Nephron progenitor cell (in vitro differentiated cells): ENCODE measurements around the gene BBC3.
A peak's percentile ranks its signal among the peaks of the same experiment; 100 is the strongest.

ENCODE experiments used
- DNase-seq: peaks from one replicate; pipeline ENCODE4 v3.0.0; 2021
- H3K27ac Mint-ChIP-seq: 2 replicates; pipeline ENCODE4 v1.8.0; 2021; ENCODE audit warnings: mild to moderate bottlenecking, moderate library complexity, mixed read lengths
- H3K27me3 Mint-ChIP-seq: 2 replicates; pipeline ENCODE4 v1.8.0; 2021; ENCODE audit warnings: mild to moderate bottlenecking, low read depth, mixed read lengths; ENCODE audit not compliant: poor library complexity
- H3K36me3 Mint-ChIP-seq: 2 replicates; pipeline ENCODE4 v1.8.0; 2021; ENCODE audit warnings: low read depth, mixed read lengths
- H3K4me1 Mint-ChIP-seq: 2 replicates; pipeline ENCODE4 v1.8.0; 2021; ENCODE audit warnings: mixed read lengths
- H3K4me3 Mint-ChIP-seq: 2 replicates; pipeline ENCODE4 v1.8.0; 2021; ENCODE audit warnings: mild to moderate bottlenecking, moderate library complexity, mixed read lengths
- H3K9me3 Mint-ChIP-seq: 2 replicates; pipeline ENCODE4 v1.8.0; 2021; ENCODE audit warnings: mild to moderate bottlenecking, moderate library complexity, mixed read lengths
- TF ChIP-seq, protein P1 (sequence below): fragments of 200-600 bp; sonication (generic); IDR thresholded peaks from 2 replicates; pipeline ENCODE4 v1.5.0; 2021; ENCODE audit warnings: antibody characterized with exemption

Gene BBC3

DNA sequence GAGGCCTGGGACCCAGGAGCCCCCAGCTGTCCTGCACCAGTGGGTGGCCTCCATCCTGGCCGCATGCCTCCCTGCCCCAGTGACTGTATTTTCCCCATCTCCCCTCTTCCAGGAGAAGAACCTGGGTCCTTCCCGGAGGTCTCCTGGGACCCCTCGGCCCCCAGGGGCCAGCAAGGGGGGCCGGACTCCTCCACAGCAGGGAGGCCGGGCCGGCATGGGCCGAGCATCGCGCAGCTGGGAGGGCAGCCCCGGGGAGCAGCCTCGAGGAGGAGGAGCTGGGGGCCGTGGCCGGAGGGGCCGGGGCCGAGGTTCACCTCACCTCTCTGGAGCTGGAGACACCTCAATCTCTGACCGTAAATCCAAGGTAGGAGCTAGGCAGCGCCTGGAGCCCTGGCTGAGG, 29.5 kb upstream of the BBC3 start:
- TF ChIP-seq, protein P1, sequence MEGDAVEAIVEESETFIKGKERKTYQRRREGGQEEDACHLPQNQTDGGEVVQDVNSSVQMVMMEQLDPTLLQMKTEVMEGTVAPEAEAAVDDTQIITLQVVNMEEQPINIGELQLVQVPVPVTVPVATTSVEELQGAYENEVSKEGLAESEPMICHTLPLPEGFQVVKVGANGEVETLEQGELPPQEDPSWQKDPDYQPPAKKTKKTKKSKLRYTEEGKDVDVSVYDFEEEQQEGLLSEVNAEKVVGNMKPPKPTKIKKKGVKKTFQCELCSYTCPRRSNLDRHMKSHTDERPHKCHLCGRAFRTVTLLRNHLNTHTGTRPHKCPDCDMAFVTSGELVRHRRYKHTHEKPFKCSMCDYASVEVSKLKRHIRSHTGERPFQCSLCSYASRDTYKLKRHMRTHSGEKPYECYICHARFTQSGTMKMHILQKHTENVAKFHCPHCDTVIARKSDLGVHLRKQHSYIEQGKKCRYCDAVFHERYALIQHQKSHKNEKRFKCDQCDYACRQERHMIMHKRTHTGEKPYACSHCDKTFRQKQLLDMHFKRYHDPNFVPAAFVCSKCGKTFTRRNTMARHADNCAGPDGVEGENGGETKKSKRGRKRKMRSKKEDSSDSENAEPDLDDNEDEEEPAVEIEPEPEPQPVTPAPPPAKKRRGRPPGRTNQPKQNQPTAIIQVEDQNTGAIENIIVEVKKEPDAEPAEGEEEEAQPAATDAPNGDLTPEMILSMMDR: no peak
- Mint-ChIP-seq H3K4me3 (peak overlapping the region; percentile 49), H3K27ac (no peak overlapping the region), H3K9me3 (no peaks in the 10 kb centered on the region), H3K36me3 (peaks cover 58% of the 10 kb centered on the region), H3K27me3 (no peaks in the 10 kb centered on the region), H3K4me1 (peaks cover 36% of the 10 kb centered on the region)
- no peak for DNase-seq

DNA sequence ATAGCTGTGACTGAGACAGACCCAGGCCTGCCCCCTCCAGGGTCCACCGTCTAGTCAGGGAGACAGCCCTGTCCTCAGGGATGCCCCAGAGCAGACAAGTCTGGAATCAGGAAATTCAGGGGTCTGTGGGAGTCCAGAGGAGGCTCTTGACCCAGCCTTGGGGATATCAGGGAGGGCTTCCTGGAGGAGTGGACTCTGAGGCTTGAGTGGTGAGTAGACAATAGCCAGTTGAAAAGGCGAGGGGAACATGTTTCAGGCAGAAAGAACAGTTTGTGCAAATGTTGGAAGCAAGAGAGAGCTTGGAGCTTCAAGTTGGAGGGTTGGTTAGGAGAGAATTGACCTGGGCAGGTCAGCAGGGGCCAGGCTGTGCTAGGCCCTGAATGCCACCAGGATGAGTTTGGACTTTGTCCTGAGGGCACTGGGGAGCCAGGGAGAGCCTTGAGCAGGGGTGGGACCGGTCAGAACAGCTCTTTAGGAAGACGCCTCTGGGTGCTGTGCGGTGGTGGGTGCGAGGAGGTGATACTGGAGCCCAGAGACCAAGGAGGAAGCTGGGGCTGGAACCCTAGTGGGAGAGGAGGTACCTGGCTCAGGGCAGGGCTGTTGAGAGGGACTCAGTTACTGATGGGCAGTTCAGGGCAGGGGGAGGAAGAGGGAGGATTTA, 28.0 kb upstream of the BBC3 start:
- Mint-ChIP-seq H3K36me3 (peaks cover 48% of the 10 kb centered on the region), H3K4me3 (peak overlapping the region; percentile 71), H3K27ac (no peak overlapping the region), H3K27me3 (no peaks in the 10 kb centered on the region), H3K9me3 (no peaks in the 10 kb centered on the region), H3K4me1 (peaks cover 36% of the 10 kb centered on the region)
- TF ChIP-seq, protein P1: no peak
- no peak for DNase-seq

DNA sequence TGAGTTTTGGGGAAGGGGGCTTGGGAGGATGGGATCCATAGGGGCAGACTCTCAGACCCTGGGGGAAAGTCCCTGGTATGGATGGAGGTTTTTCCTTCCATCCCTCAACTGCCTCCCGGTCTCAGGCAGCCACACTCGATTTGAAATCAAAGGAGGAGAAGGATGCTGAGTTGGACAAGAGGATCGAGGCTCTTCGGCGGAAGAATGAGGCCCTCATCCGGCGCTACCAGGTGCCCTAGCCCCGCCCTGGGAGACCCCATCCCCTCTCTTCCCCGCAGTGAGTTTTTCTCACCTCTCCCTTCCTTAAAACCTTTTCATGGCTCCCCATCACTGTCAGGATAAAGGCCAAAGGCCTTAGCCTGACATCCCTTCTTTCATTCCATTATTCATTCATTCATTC, 27.4 kb upstream of the BBC3 start:
- Mint-ChIP-seq H3K27ac (no peak overlapping the region), H3K4me1 (peaks cover 36% of the 10 kb centered on the region), H3K4me3 (peak overlapping the region; percentile 91), H3K9me3 (no peaks in the 10 kb centered on the region), H3K27me3 (peaks cover 1% of the 10 kb centered on the region), H3K36me3 (peaks cover 46% of the 10 kb centered on the region)
- TF ChIP-seq, protein P1: no peak
- no peak for DNase-seq

DNA sequence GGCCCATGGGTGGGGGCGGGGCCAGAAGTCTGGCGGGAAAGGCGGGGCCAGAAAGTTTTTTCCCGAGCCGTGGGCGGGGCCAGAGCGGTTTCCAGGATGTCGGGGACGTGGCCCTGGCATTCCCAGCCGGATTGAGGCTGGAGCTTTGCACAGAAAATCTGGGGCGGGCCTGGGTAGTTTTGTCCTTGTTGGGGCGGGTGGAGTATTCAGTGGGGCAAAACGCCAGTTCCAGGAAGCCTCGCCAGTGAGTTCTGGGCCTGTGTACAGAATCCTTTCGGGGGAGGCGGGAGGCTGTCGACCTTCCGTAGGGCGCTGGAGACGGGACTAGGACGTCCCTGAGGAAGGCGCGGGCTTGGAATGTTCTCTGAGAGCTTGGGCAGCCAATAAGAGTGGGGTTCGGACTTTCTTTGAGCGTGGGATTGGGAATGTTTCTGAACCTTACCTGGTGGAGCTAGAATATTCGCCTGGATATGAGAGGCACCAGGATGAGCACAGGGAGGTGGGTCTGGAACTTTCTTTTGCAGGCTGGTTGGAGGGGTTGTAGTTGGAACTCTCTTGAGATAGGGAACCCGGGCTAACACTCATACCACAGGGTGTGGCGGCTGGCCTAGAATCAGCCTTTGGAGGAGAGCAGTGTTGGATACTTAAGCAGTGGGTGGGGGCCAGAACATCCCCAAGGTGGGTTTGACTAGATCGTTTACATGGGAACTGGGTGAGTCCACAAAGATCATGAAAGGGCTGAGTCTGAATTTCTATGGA, 26.6 kb upstream of the BBC3 start:
- DNase-seq: no peak
- peaks cover 4% of the 10 kb centered on the region for H3K27me3 Mint-ChIP-seq
- peaks cover 36% of the 10 kb centered on the region for H3K4me1 Mint-ChIP-seq
- H3K36me3 Mint-ChIP-seq: peaks cover 39% of the 10 kb centered on the region
- peak overlapping the region; percentile 91 for H3K4me3 Mint-ChIP-seq
- H3K9me3 Mint-ChIP-seq: no peaks in the 10 kb centered on the region
- TF ChIP-seq, protein P1: no peak
- peak overlapping the region; percentile 99 for H3K27ac Mint-ChIP-seq

DNA sequence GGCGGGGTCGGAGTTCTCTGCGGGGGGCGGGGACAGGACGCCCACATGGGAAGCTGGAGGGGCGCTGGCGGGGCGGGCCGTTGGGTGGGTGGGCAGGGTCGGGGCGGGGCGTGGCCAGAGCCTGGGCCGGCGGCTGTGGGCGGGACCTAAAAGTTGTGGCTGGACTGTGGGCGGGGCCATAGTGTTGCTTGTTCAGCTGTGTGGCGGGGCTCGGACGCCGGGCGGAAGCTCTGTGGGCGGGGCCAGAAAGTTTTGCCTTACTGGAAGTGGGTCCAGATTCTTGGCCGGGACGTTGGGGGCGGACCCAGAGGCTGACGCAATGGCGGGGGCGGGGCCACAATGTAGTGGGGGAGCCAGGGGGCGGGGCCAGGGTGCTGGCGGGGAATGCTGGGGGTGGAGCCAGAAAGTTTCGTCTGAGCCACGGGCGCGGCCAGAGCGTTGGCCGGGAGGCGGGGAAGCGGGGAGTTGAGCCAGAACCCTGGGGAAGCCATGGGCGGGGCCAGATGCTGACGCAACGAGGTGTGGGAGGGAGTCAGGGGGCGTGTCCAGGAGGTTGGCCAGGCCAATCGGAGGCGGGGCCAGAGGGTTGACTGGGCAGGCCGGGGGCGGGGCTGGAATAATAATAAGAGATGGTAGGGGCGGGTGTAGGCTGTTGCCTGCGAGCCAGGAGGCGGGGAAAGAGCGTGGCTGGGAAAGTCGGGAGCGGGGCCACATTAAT, 25.9 kb upstream of the BBC3 start:
- Mint-ChIP-seq H3K4me3 (peak overlapping the region; percentile 91), H3K27ac (peak overlapping the region; percentile 99), H3K4me1 (peaks cover 36% of the 10 kb centered on the region), H3K27me3 (peaks cover 8% of the 10 kb centered on the region), H3K36me3 (peaks cover 34% of the 10 kb centered on the region), H3K9me3 (no peaks in the 10 kb centered on the region)
- TF ChIP-seq, protein P1: no peak
- peak; percentile 100 for DNase-seq
